LNCaP clone FGC (cell line): Measurements from ENCODE around the gene AZIN2.
"Not testable (repeated sequence)": the region's sequence is repeated elsewhere in the genome, so short reads cannot be mapped to it uniquely, and the experiment has no call there.

ENCODE experiments used
- DNase-seq: peaks from one replicate; pipeline ENCODE4 v3.0.0-alpha.2; 2011; ENCODE audit warnings: low read depth
- H3K4me3 ChIP-seq: 2 replicates; pipeline ENCODE4 v1.5.1; 2011; ENCODE audit warnings: mild to moderate bottlenecking, low read depth, low read length, control low read depth
- TF ChIP-seq, protein P1 (sequence below): IDR thresholded peaks from 2 replicates; pipeline ENCODE4 v1.5.1; 2012; ENCODE audit warnings: mild to moderate bottlenecking; ENCODE audit not compliant: control insufficient read depth, insufficient read depth; ENCODE audit errors: extremely low read depth

Gene AZIN2

DNA sequence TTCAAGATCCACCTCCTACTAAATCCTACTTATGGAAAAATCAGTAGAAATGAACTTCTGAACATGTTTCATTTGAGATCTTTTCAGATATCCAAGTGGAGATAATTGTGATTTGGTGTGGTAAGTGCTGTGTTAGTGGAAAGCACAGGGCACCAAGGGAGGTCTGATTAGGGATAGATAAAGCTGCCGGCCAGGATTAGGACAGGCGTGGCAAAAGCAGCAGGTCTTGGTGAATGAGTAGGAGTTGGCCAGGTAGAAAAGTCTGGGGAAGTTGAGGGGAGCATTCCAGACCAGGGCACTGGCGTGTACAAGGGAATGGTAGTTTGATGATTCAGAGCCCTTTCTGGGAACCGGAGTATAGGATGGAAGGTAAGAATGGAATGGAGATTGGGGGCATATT is 47.8 kb downstream of the AZIN2 start:
- TF ChIP-seq, protein P1, sequence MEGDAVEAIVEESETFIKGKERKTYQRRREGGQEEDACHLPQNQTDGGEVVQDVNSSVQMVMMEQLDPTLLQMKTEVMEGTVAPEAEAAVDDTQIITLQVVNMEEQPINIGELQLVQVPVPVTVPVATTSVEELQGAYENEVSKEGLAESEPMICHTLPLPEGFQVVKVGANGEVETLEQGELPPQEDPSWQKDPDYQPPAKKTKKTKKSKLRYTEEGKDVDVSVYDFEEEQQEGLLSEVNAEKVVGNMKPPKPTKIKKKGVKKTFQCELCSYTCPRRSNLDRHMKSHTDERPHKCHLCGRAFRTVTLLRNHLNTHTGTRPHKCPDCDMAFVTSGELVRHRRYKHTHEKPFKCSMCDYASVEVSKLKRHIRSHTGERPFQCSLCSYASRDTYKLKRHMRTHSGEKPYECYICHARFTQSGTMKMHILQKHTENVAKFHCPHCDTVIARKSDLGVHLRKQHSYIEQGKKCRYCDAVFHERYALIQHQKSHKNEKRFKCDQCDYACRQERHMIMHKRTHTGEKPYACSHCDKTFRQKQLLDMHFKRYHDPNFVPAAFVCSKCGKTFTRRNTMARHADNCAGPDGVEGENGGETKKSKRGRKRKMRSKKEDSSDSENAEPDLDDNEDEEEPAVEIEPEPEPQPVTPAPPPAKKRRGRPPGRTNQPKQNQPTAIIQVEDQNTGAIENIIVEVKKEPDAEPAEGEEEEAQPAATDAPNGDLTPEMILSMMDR, result no peak
- no peak overlapping the region for H3K4me3 ChIP-seq
- no peak for DNase-seq

DNA sequence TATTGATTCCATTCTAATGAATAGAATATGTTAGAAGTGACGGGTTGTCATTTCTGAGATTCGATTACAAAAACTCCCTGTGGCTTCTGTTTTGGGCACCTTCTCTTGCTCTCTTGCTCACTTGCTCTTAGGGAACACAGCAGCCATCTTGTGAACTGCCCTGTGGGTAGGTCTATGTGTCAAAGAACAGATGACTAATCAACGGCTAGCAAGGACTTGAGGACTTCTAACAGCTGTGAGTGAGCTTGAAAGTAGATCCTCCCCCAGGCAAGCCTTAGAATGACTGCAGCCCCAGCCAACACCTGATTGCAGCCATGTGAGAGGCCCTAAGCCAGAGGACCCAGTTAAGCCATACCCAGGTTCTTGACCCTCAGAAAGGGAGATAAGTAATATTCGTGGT is 49.3 kb downstream of the AZIN2 start:
- no peak for DNase-seq
- no peak overlapping the region for H3K4me3 ChIP-seq
- TF ChIP-seq, protein P1, result no peak

- TF ChIP-seq, protein P1, result no peak
- DNase-seq, result no peak
- no peak overlapping the region for H3K4me3 ChIP-seq
Observed at GRCh38 chr1:33131191-33131590, 50.2 kb downstream of the AZIN2 start.

DNA sequence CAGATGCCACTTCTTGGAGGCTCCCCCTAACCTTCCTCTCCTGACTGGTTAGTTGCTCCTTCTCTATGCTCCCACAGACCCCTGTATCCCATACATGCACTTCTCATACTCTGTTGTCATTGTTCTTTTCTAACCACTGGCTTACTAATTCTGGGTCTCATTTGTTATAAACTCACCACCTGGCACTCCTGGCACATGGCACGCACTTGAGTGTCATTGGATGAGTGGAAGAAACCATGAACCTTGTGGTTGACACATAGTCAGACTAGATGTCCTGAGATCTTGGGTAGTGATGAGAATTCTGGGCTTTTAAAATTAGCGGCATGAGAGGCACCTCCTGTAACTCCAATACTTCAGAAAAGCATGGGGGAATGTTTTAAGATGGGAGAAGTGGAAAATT is 51.6 kb downstream of the AZIN2 start:
- H3K4me3 ChIP-seq, result no peak overlapping the region
- DNase-seq, result no peak
- TF ChIP-seq, protein P1, result no peak

GRCh38 chr1:33133478-33134105 is 52.6 kb downstream of the AZIN2 start:
- no peak overlapping the region for H3K4me3 ChIP-seq
- no peak for DNase-seq
- TF ChIP-seq, protein P1, result no peak

DNA sequence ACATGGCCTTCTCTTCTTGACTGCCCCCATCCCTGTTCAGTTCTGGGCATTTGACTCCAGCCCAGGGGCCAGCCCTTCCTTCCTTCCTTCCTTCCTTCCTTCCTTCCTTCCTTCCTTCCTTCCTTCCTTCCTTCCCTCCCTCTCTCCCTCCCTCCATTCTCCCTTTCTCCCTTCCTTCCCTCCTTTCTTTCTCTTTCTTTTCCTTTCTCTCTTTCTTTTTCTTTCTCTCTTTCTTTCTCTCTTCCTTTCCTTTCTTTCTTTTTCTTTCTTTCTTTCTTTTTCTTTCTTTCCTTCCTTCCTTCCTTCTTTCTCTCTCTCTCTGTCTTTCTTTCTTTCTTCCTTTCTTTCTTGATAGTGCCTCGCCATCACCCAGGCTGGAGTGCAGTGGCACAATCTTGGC is 55.1 kb downstream of the AZIN2 start:
- not testable (repeated sequence) for DNase-seq, H3K4me3 ChIP-seq

GRCh38 chr1:33137800-33138199 is 56.8 kb downstream of the AZIN2 start:
- H3K4me3 ChIP-seq, result no peak overlapping the region
- DNase-seq, result no peak
- TF ChIP-seq, protein P1, result peak; percentile 35; the same call in 1 of the 2 replicates
